ENCODE results near the gene EFCAB6.

DNA sequence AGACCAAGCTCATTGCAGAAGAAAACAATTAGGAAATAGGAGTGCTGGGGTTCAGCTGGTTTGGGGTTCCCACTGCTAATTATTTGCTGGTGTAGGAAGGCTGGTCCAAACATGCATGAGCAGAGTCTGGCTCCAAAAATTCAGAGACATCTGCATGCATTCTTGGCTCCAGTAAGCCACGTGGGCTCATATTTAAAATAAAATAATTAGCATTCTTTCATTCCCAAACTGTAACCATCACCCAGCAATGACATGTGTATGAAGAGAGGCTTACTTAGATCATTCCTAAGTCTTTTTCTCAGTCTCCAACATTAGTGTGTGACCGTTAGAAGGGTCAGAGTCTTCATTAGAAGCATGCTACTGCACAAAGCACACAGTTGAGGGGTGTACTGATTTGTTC lies 58.4 kb downstream of the EFCAB6 start:
- TF ChIP-seq, protein P1, sequence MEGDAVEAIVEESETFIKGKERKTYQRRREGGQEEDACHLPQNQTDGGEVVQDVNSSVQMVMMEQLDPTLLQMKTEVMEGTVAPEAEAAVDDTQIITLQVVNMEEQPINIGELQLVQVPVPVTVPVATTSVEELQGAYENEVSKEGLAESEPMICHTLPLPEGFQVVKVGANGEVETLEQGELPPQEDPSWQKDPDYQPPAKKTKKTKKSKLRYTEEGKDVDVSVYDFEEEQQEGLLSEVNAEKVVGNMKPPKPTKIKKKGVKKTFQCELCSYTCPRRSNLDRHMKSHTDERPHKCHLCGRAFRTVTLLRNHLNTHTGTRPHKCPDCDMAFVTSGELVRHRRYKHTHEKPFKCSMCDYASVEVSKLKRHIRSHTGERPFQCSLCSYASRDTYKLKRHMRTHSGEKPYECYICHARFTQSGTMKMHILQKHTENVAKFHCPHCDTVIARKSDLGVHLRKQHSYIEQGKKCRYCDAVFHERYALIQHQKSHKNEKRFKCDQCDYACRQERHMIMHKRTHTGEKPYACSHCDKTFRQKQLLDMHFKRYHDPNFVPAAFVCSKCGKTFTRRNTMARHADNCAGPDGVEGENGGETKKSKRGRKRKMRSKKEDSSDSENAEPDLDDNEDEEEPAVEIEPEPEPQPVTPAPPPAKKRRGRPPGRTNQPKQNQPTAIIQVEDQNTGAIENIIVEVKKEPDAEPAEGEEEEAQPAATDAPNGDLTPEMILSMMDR (CRISPR knock-in tag; IDR thresholded peaks at IDR 0.05), result no peak
- TF ChIP-seq PITX1 (CRISPR knock-in tag; IDR thresholded peaks at IDR 0.05) (no peak), CHD4 (IDR thresholded peaks at IDR 0.05; ENCODE audit: borderline replicate concordance, low read length) (no peak), PHB2 (IDR thresholded peaks at IDR 0.05; ENCODE audit: partially characterized antibody) (no peak), ZFP82 (CRISPR knock-in tag; IDR thresholded peaks at IDR 0.05; ENCODE audit: borderline replicate concordance) (no peak), HNRNPH1 (optimal IDR thresholded peaks at IDR 0.05; ENCODE audit: low read depth, low read length) (no peak)

All from HepG2 (cell line).